ENCODE results near the gene PANK2.
"Not testable (repeated sequence)": the region's sequence is repeated elsewhere in the genome, so short reads cannot be mapped to it uniquely, and the experiment has no call there.

PANK2 gene

GRCh38 chr20:3930265-3931206 lies 41.3 kb downstream of the PANK2 start:
- DNase-seq = no peak

DNA sequence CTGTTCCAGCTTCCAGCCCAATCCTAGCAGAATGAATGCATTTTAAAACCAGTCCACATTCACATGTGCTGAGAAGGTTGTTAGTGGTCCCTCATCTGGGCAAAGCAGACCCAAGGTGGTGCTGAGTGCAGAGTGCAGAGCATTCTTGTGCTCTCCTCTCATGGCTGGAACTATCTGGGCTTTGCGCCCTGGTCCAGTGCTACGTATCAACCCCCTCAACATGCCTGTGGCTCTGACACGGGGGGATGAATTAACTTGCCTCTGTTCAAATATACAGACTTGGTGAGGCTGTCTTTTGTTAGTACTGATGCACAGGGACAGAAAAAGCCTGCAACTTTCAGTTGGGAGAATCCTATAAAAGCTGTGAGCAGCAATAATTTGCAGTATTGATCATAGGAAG lies 42.5 kb downstream of the PANK2 start:
- DNase-seq = no peak

GRCh38 chr20:3932277-3932676 lies 43.1 kb downstream of the PANK2 start:
- no peak for DNase-seq

DNA sequence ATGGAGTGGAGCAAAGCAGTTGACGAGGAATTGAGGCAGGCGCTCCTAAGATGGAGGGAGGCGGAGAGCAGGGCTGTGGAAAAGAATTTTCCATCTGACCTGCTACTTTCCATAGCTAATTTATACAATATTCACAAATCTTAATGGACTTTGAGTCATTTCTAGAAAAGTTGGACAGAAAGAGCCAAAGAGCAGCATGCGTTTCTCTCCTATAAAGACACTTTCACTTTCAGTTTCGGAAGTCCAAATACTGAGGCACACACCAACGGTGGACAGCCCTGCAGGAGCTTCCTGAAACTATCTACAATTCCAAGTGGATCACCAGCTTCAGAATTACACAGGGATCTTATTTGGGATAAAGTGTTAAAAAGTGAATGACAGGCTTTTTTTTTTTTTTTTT lies 43.5 kb downstream of the PANK2 start:
- no peak for DNase-seq

DNA sequence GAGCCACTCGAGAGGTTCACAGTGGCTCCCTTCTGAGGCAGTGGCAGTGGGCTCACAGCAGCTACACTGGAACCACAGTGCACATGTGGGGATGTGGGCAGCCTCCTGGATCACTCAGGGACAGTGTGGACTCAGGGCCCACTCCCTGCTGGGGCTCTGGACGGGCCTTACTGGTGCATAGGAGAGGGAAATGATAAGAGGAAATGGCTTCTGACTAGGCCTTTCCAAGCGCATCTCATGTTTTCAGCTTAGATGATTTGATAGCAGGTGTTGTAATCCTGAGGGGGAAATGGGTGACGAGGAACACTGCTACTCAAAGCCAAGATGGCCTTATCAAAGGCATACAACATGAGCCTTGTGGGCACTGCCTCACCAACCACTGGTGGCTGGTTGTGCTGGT lies 44.0 kb downstream of the PANK2 start:
- DNase-seq = no peak

GRCh38 chr20:3934624-3935023 lies 45.4 kb downstream of the PANK2 start:
- DNase-seq = no peak

DNA sequence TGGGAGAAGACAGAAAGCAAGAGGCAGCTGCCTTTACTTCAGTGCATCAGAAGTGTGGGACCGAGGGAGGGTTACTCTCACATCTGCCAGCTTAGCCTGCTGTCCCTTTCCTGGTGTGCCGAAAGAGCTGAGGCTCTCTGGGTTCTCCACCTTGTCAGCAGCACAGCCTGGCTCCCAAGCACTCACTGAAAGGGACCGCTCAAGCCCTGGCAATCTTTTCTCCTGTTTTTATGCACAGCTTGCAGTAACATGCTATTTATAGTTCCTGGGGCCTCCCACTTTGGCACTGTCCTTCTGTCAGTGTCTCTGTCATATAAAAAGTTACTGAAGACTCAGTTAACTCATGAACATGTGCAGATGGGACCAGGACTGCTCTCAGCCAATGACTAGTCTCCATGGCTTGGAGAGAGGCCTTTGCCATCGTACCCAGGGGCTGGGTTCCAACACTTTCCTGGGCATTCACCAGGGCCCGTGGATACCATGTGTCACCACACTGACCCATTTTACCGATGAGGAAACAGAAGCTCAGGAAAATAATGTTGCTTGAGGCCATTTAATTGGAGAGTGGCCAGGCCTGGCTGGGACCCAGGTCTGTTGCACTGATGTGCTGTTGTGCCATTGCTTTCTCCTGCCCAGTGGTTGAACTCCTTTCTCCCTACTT lies 46.2 kb downstream of the PANK2 start:
- DNase-seq = no peak

GRCh38 chr20:3935956-3936340 lies 46.8 kb downstream of the PANK2 start:
- DNase-seq = no peak

- DNase-seq = no peak
These were observed 48.4 kb downstream of the PANK2 start for GRCh38 chr20:3937618-3938017.

GRCh38 chr20:3940905-3941304 lies 51.7 kb downstream of the PANK2 start:
- DNase-seq = no peak

DNA sequence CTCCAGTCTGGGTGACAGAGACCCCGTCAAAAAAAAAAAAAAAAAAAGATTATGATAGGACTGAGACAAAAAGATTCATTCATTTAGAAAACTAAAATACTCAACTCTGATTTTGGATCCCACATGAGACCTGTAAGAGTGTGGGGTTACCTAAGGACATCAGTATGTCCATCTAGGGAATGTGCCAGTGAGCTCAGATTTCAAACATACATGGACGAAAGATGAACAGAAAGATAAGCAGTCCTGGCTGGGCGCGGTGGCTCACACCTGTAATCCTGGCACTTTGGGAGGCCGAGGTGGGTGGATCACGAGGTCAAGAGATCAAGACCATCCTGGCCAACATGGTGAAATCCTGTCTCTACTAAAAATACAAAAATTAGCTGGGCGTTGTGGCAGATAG lies 57.5 kb downstream of the PANK2 start:
- DNase-seq = not testable (repeated sequence)

- DNase-seq = no peak
These were observed 75.5 kb downstream of the PANK2 start for GRCh38 chr20:3964719-3965118.

GRCh38 chr20:3966571-3966970 lies 77.4 kb downstream of the PANK2 start:
- no peak for DNase-seq

DNA sequence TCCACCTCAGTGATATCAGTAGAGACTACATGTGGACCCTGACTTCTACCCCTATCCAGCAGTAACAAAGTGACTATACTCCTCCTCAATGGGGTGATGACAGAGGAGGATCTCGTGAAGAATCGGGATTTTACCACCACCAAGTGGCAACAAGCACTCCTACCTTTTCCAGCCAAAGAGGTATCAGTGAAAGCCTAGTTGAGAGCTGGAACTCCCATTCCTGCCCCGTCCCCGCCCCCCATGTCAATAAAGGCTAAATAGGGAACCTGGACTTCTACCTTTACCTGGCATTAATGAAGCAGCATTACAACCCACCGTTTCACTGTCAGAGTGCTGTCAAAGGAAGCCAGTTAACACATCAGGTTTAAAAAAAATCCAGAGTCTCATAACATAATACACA lies 80.8 kb downstream of the PANK2 start:
- no peak for DNase-seq

- no peak for DNase-seq
These were observed 82.0 kb downstream of the PANK2 start for GRCh38 chr20:3971145-3971544.

DNA sequence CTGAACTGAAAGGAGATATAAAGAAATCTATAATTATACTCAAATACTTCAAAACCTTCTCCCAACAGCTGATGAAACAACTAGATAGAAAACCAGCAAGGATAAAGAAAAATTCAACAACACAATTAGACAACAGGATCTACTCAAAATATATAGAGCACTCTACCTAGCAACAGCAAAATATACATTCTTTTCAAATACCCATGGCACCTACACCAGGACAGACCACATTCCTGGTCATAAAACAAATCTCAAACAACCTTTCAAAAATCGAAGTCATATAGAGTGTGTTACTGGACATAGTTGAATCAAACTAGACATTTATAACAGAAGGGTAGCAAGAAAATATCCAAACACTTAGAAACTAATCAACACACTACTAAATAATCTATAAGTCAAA lies 83.0 kb downstream of the PANK2 start:
- DNase-seq = no peak

- DNase-seq = not testable (repeated sequence)
These were observed 83.4 kb downstream of the PANK2 start for GRCh38 chr20:3972631-3973030.

DNA sequence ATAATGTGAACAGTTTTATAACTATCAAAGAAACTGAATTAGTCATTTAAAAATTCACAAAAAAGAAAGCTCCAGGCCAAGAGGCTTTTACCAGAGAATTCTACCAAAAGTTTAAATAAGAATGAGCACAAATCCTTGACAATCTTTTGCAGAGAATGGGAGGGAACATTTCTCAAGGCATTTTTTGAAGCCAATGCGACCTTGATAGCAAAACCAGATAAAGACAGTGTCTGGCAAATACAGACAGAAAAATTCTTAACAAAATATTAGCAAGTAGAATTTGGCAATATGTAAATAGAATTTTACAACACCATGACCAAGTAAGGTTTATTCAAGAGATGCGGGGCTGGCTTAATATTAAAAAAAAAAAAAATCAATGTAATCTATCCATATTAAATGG lies 84.5 kb downstream of the PANK2 start:
- no peak for DNase-seq

DNA sequence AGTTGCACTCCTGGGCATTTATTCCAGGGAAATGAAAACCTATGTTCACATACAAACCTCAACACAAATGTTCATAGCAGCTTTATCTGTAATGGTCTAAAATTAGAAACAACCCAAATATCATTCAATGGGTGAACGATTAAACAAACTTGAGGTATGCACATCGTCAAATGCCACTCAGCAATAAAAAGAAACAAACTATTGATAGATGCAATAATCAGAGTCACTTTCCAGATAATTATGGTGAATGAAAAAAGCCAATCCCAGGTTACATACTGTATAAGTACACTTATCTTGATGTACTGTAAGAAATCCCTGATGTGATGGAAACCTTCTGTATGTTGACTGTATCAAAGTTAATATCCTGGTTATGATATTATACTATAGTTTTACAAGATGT lies 87.3 kb downstream of the PANK2 start:
- no peak for DNase-seq

Measured in activated gamma-delta T cell treated with Interleukin-2 at 50 U/mL for 16 hours (primary cell).